ENCODE measurements around the gene MECP2.
A peak's percentile ranks its signal among the peaks of the same experiment; 100 is the strongest.

Gene MECP2

DNA sequence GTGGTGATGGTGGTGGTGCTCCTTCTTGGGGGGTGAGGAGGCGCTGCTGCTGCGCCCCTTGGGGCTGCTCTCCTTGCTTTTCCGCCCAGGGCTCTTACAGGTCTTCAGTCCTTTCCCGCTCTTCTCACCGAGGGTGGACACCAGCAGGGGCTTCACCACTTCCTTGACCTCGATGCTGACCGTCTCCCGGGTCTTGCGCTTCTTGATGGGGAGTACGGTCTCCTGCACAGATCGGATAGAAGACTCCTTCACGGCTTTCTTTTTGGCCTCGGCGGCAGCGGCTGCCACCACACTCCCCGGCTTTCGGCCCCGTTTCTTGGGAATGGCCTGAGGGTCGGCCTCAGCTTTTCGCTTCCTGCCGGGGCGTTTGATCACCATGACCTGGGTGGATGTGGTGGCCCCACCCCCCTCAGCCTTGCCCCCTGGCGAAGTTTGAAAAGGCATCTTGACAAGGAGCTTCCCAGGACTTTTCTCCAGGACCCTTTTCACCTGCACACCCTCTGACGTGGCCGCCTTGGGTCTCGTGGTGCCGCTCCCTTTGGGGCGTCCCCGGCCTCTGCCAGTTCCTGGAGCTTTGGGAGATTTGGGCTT is 66.7 kb downstream of the MECP2 start:
- DNase-seq: no peak

DNA sequence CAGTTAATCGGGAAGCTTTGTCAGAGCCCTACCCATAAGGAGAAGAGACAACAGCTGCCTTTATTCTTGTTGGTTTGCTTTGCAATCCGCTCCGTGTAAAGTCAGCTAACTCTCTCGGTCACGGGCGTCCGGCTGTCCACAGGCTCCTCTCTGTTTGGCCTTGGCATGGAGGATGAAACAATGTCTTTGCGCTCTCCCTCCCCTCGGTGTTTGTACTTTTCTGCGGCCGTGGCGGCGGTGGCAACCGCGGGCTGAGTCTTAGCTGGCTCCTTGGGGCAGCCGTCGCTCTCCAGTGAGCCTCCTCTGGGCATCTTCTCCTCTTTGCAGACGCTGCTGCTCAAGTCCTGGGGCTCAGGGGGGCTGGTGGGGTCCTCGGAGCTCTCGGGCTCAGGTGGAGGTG is 67.3 kb downstream of the MECP2 start:
- no peak for DNase-seq

DNA sequence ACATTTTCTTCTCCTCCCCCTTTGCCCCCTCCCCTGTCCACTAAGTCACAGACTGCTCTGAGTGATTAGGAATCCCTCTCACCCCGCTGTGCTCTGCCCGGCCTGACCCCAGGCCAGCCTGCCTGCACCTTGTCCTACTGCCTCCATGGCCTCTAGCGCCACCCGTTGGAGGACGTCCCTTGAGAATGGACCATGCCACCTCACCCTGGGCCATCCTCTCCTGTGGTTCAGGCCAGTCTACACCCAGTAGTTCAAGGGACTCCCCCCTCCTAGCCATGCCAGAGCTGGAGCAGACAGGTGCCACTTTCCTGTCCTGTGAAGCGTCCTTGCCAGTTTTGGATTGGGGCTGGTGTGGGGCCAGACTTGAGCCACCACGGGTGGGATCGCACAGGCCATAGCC is 68.1 kb downstream of the MECP2 start:
- no peak for DNase-seq

DNA sequence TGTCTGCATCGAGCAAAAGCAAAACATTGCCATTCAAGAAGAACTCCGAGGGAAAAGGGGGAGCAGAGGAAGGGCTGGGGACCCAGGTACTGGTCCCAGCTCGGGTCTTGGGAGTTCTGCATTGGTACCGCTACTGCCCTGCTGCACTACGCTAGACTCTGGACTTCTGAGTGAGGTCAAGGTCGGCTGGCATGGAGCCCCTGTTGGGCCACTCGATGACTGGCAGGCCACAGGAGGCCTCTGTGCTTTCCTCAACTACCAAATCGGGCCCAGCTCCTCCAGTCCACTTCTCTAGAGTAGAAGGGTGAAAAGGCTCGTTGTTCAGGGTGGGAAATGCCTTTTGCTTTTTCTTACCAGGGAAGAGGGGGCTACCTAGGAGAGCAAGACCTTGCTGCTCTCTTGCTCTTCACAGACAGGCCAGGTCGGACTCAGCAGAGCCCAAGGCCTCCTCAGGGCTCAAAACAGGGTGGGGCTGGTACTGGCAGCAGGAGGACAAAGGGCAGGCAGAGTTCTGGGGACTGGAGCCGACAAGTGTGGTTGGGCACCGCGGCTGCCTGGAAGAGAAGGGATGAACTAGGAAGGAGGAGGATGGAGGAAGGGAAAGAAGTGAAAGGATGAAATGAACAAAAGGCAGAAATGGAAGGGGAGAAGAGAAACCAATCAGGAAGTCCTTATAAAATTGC is 68.9 kb downstream of the MECP2 start:
- no peak for DNase-seq

- no peak for DNase-seq
Observed at GRCh38 chrX:154027986-154028385, 69.5 kb downstream of the MECP2 start.

- DNase-seq: no peak
Observed at GRCh38 chrX:154027022-154027402, 70.5 kb downstream of the MECP2 start.

DNA sequence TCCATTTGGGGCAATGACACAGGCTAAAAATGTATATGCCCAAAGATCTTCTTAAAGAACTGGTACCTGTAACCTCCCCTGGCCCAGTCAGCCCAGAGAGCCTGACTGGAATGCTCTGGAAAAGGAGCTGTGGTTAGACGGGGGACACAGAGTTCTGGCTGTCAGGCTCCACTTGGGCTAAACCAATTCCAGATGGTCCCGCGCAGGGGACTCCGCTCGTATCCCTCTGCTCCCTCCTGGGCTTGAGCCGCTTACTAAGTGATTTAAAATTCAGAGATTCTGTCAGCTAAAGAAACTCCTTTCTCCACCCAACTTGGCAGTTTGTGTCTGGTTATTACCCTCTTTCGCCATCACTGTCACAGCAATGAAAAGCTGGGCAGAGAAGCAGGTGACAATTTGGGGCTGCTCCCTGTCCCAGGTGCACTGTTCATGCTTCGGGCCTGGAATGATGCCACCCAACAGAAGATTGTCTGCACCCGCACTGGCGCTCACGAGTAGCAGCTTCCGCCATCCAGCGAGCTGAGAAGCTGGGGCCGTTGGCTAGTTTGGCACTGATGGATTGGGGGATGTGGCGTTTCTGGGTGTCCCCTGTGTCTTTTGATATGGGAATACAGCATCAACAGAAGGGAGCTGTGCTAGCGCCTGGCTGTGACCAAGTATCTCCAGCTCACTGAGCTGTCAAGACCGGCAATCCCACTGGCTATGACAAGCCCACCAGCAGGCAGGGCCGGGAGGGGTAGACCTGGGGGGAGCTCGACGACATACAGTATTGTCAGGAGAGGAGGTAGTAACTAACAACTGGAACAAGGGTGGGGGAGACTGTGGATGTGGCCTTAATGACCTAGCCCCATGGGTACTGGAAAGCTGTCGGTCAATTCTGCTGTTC is 71.1 kb downstream of the MECP2 start:
- DNase-seq: no peak

GRCh38 chrX:154025230-154025629 is 72.3 kb downstream of the MECP2 start:
- DNase-seq: no peak

DNA sequence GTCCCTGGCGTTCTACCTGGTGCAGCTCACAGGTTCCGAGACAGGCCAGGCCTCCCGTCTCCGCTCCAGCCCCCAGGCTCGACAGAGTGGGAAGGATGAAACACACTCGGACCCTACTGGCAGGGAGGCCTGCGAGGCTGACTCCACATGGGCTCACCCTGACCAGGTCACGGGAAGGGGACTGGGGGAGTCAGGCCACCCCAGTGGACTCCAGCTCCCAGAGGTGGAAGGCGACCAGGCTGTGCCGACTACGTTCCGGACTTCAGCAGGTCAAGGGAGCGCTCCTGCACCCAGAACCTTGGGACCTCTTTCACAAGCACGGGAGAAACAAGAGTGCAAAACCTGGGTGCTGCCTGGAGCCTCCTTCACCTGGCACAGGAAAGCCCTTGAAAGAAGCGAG is 73.2 kb downstream of the MECP2 start:
- no peak for DNase-seq

DNA sequence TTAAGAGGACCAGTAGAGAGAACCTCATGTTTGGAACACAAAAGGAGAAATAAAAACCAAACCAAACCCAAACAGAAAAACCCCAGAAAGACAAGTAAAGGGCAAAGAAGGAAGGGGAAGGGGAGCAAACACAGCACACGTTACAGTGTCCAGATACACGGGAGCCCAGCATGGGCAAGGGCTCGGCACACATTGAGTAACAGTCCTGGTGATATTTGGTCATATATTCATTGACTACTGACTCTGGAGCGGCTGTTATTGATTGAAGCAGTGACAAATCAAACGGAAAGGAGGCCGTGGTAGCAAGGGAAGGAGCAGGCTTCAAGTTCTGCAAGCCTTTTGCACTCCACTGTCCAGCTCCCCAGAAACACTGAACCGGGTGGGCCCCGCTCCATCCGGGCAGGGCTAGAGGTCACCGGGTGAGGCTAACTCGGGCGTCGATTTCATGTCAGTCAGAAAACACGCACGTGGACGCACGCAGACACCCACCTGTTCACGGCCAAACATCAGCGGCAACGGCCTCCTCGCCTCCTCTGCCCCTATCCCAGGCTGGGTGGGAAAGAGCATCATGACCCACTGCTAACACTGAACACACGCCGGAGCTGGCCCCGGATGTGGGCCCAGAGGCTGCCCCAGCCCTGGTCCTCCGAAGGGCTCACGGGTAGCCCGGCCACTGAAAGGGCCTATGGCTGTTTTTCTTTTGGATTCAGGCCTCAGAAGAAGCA is 74.1 kb downstream of the MECP2 start:
- no peak for DNase-seq

- no peak for DNase-seq
Observed at GRCh38 chrX:154022108-154022507, 75.4 kb downstream of the MECP2 start.

GRCh38 chrX:154021131-154021611 is 76.3 kb downstream of the MECP2 start:
- no peak for DNase-seq

DNA sequence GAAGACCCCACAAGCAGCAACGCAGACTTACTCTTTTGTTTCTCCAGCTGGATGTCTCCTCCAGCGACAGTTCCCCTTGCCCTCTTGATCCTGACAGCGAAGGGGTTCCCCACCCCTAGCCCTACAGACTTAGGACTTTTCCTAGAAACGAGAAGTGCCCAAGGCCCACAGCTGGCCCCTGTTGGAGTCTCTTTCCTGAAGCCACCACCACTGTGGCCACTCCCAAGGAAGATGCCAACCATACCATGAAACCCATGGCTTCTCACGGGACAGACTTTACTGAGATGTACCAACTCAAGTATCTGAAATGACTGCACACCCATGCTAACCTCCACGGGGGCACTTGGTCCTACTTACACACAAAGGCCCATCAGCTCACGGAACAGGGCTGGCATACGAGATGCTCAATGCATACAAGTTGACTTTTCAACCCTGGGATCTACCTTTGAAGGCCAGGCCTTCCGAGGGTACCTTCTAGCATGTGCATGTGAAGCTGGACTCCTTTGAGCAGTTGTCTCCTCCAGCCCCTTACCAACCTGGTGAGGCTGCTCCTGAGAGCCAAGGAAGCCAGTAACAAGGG is 76.9 kb downstream of the MECP2 start:
- no peak for DNase-seq

GRCh38 chrX:154019633-154020528 is 77.6 kb downstream of the MECP2 start, which contains the start of gene IRAK1:
Gene IRAK1, minus strand, starts transcription at chrX:154019902. Its CDS starts 90 bp downstream, at chrX:154019812.
- peak in 1 of 2 experiments; percentile 49 for DNase-seq

DNA sequence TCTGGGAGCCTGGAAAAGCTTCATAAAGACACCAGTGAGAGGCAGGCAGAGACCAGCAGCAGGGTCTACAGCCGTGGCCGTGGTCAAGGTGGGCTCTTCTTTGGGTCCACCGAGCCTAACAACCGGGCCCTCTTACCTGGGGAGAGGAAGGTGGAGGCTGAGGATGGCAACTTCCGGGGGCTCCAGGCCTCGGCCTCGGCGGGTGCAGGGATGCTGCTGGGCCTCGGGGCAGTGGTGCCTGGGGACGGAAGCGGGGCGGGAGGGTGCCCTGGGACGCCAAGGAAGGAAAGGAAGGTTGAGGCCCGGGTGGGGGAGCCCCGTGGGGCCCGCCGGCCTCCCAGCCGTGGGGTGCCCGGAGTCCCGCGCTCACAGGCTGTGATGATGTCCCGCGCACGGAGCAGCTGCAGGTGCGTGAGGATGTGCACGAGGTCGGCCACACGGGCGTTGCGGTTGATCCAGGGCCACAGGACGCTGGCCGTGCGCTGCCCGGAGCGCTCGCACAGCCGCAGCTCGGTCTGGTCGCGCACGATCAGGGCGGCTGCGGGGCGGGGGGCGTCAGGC is 78.4 kb downstream of the MECP2 start:
- DNase-seq: no peak

- DNase-seq: no peak
Observed at GRCh38 chrX:154018518-154019060, 78.9 kb downstream of the MECP2 start.

DNA sequence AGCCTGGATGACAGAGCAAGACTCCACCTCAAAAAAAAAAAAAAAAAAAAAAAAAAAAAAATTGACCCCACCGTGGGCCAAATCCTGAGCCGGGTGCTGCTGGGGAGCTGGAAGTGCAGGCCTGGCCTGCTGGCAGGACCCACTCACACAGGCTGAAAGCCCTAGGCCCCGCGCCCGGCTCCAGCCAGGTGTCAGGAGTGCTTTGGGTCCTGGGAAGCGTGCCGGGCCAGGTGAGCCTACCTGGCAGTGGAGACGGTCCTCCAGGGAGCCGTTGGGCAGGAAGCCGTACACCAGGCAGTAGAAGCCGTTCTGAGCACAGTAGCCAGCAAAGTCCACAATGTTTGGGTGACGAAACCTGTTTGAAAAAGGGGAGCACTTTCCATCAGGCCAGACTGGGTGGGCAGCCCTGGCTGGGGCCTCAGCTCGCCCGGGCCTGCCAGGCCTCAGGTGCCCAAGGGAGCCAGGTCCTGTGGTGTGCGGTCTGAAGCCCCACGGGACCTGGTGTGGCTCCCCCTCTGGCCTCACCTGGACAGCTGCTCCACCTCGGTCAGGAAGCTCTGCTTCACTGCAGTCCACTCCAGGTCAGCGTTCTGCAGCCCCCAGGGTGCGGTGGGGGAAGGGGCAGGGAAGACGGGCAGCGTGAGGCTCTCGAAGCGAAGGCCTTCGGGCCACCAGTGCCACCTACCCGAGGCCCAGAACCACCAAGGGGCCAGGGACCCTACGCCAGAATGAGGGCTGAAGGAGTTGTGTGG is 79.6 kb downstream of the MECP2 start:
- no peak for DNase-seq

GRCh38 chrX:154016366-154017076 is 81.0 kb downstream of the MECP2 start:
- no peak for DNase-seq

GRCh38 chrX:154015581-154016264 is 81.8 kb downstream of the MECP2 start:
- DNase-seq: no peak
